HG03095 (cell line): ENCODE data around the gene MAPK9.

Experiments used
- ATAC-seq: cut with Tn5 transposase; IDR thresholded peaks from one replicate; pipeline ENCODE4 v1.9.1; 2021; ENCODE audit warnings: moderate library complexity; ENCODE audit not compliant: unreplicated experiment

Gene MAPK9

DNA sequence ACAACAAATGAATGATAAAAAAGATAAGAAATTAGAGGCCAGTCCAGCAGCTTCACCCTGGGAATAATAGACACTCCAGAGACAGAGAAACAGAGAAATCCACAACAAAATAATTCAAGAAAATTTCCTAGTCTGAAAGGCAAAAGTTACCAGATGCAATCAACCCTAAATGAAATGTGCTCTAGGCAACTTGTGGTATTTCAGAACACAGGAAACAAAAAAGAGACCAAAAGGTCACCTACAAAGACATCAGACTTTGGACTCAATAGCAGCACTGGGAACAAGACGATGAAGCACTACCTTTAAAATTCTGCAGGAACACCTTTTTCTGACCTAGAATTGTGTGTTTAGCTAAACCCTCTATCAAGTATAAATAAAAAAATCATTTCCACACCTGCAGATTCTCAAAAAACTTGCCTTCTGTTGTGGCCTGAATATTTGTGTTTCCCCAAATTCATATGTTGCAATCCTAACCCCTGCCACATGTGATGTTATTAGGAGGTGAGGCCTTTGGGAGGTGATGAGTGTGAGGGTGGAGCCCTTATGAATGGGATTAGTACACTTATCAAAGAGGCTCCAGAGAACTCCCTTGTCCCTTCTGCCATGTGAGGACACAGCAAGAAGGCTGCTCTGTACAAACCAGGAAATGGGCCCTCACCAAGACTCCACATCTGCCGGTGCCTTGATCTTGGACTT is 5.9 kb upstream of the MAPK9 start:
- no peak for ATAC-seq

DNA sequence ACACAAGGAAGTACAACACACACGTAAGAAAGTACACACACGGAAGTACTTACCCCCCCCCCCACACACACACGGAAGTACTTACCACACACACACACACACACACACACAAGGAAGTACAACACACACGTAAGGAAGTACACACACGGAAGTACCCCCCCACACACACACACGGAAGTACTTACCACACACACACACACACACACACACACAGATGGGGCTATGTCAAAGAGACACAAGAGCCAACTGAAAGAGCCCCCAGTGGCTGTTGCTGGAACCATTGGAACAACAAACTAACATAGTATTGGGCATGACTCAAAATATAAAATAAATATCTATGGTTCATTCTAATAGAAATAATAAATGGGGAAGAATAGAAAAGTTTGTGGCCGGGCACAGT is 4.9 kb upstream of the MAPK9 start:
- ATAC-seq: no peak

DNA sequence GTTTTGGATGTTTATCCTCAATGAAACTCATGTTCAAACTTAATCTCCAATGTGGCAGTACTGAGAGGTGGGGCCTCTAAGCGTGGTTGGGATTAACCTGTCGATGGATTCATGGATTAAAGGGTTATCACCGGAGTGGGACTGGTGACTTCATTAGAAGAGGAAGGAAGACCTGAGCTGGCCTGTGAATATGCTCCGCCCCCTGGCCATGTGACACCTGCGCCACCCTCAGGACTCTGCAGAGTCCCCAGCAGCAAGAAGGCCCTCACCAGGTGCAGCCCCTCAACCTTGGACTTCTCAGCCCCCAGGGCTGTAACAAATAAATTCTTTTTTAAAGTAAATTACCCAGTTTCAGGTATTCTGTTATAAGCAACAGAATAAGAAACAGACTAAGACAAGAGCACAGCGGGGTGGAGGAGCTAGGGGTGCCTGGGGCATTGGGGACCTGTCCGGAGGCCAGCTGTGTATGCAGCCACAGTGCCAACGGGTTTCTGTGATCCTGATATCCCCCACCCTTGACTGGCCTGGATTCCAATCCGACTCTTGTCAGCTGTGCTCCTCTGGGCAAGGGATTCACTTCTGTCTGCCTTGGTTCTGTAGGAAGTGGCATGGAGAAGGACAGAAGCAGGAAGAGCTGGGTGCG is 3.2 kb upstream of the MAPK9 start:
- ATAC-seq: no peak

GRCh38 chr5:180294411-180294810 is 2.5 kb upstream of the MAPK9 start:
- ATAC-seq: no peak

DNA sequence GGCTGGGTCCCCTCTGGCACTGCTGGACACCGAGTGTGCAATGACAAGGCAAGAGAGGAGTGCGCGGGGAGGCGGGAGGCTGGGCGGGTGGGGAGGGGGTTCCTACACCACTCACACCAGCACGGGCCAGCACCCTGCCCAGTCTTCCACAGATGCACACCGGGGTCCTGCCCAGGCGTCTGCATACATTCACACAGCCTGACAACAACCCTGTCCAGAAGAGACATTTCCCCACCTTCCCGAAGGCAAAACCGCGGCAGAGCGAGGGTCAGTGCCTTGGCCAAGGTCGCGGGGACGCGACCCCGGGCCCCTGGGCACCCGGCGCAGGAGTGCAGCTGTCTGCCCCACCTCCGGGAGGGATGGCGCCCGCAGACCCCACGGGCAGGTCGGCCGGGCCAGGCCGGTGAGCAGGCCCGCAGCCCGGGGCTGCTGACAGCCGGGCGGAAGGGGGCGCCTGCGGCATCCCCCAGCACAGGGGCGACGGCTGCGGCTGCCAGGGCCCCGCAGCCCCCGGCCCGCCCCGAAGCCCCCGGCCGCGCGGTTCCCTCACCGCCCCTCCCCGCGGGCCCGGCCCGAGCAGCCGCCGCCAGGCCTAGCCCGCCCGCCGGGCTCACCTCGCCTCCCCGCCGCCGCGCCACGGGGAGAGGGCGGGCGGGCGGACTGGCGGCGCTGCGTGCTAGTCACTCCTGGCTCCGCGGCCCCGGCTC is 496 bp downstream of the MAPK9 start:
- ATAC-seq: peak; percentile 32

- no peak for ATAC-seq
Measured at GRCh38 chr5:180290568-180291233, 1.2 kb downstream of the MAPK9 start.

GRCh38 chr5:180289966-180290365 is 1.9 kb downstream of the MAPK9 start:
- ATAC-seq: no peak

DNA sequence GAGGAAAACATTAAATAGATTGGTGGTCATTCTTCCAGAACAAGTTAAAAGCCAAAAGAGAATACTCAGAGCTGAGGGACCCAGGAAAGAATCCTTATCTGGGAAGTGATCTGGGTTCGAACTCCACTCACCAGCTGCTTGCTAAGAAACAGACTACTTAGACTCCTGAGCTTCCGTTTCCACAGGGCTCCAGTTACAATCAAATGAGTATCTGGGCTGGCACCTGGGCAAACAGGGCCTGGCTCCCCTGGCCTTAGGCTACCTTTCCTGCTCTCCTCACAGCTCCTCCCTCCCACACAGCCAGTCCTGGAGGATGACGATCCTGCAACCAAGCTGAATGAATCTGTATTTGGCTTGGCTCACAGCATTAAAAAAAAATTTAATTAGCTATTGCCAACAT is 2.5 kb downstream of the MAPK9 start:
- no peak for ATAC-seq

DNA sequence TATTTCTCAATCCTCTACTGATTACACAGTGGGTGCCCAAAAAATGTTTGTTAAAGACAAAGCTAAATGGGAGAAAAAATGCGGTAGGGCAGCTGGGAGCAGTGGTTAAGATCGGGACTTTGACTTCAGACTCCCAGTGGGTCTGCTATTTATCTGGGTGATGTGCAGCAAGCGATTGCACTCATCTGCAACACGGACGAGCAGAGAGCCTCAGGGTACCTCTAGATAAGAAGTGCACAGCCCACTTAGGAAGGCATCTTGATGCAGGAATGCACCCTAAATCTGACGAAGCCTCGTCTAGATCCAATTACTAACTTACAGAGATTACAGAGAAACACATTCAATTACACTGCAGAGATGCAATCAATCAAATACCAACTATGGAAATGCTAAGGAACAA is 4.0 kb downstream of the MAPK9 start:
- ATAC-seq: no peak

- no peak for ATAC-seq
Measured at GRCh38 chr5:180287404-180287803, 4.5 kb downstream of the MAPK9 start.

DNA sequence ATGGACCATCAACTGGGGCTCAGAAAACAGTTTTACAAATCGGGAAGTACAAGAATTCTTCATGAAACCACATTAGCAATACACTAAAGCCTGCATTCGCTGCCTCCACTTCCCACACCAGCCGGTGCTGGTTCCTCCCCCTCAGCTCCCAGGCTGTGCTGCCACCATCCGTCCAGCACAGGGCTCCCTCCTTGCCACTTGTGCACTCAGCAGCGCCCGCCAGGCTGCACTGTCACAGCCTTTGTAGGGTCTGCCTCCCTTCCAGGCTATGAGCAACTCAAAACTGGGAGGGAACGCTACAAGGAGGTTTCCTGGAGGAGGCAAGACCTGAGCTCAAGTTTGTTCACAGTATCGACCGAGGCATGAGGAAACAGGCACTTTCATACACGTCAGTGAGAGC is 7.7 kb downstream of the MAPK9 start:
- ATAC-seq: no peak

- no peak for ATAC-seq
Measured at GRCh38 chr5:180283026-180283615, 8.8 kb downstream of the MAPK9 start.

DNA sequence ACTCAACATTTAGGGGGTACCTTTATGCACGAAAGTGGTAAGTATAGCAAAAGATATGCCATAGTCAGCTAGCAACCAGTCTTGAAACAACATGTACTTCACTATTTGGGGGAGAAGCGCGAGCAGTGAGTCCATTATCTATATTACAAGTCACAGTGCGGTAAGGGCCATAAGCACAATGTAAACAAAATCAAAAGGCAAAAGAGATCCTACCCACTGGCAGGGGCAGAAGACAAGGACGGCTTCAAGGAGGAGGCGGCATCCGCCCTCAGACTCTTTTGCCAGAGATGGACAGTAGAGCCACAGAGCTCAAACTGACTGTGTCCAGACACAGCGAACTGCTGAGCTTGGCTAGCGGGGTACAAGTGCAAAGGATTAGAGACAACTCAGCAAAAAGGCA is 9.6 kb downstream of the MAPK9 start:
- no peak for ATAC-seq

GRCh38 chr5:180281706-180282105 is 10.2 kb downstream of the MAPK9 start:
- no peak for ATAC-seq

GRCh38 chr5:180274695-180275094 is 17.2 kb downstream of the MAPK9 start:
- ATAC-seq: no peak

GRCh38 chr5:180271221-180271620 is 20.7 kb downstream of the MAPK9 start:
- ATAC-seq: no peak

DNA sequence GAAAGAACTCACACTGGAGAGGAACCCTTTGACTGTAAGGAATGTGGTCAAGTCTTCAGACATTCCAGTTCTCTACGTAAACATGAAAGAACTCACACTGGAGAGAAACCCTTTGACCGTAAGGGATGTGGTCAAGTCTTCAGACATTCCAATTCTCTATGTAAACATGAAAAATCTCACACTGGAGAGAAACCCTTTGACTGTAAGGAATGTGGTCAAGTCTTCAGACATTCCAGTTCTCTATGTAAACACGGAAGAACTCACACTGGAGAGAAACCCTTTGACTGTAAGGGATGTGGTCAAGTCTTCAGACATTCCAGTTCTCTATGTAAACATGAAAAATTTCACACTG is 32.6 kb downstream of the MAPK9 start:
- ATAC-seq: no peak

- no peak for ATAC-seq
Measured at GRCh38 chr5:180253036-180253824, 38.7 kb downstream of the MAPK9 start.

DNA sequence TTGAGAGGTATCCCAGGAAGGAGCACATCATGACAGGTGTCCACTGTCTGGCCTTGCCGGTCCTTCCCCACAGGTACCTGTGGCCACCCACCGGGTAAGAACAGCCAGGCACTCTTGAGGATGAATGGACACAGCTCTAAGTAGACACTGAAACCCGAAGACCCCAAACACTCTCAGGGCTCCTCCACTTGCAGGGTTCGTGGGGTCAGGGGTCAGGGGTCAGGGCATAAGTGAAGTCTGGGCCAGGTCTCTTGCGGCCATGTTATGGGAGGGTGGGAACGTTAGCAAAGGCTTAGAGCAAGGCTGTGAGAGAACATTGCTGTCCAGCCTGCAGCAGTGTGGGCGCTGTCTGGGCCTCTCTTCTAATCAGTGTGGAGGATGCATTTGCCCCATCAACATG is 40.0 kb downstream of the MAPK9 start:
- no peak for ATAC-seq

DNA sequence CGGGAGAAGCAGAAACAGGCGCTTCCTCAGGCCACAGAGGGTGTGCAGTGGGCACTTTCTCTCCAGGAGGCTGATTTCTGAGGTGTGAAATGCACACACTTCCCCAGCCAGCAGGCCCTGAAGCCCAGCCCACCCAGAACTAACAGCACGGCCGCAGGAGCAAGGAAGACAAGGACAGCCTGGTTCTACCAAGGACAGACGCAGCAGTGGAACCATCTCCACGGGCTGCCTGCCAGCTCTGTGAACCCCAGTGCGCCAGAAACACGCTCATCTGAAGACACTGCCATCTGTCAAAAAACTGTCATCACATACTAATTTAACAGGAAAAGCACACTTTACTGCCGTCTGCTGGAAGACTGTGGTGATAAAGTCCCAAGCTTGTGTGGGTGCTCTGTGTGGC is 40.7 kb downstream of the MAPK9 start:
- ATAC-seq: no peak

- no peak for ATAC-seq
Measured at GRCh38 chr5:180250329-180250728, 41.6 kb downstream of the MAPK9 start.
